ENCODE measurements around the gene CDH4.
"Not testable (repeated sequence)": the region's sequence is repeated elsewhere in the genome, so short reads cannot be mapped to it uniquely, and the experiment has no call there.

The CDH4 gene

DNA sequence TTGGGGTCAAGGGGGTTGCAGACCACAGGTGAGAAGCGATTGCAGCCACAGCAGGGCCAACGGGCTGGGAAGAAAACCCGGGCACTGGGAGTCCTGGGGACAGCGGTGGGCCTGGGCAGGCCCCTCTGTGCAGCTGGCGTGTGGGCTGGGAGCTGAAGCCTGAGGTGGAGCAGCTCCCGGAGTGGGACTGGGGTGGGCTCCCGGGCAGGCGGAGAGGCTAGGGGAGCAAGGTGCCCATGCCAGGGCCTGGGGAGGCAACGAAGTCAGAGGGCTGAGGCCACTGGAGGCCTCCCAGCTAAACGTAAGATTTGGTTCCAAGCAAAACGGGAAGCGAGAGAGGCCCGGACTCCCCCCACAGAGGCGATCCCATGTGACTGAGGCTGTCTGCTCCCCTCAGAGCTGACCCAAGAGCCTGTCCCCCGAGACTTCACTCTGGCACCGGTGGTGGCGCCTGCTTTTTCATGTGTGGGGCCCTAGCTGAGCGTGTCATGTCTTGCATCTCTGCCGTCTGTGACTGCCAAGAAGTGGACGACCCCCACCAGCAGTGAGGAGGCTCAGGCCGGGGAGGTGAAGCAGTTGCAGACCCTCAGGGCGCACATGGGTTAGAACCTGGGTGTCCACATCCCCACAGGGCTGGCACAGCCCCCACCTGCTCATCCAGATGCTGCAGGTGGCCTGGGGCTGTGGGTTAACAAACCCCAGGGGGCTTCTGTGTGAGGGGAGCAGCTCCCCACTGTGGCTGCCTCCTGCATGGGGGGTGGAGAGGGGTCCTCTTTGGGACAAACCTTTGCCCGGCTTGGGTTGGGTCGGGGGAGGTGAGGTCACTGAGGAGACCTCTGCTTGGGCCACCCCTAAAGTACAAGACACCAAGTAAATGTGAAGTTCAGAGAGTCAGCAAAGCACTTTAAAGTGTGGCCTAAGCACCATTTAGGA is 601.3 kb downstream of the CDH4 start:
- TF ChIP-seq, protein P1, sequence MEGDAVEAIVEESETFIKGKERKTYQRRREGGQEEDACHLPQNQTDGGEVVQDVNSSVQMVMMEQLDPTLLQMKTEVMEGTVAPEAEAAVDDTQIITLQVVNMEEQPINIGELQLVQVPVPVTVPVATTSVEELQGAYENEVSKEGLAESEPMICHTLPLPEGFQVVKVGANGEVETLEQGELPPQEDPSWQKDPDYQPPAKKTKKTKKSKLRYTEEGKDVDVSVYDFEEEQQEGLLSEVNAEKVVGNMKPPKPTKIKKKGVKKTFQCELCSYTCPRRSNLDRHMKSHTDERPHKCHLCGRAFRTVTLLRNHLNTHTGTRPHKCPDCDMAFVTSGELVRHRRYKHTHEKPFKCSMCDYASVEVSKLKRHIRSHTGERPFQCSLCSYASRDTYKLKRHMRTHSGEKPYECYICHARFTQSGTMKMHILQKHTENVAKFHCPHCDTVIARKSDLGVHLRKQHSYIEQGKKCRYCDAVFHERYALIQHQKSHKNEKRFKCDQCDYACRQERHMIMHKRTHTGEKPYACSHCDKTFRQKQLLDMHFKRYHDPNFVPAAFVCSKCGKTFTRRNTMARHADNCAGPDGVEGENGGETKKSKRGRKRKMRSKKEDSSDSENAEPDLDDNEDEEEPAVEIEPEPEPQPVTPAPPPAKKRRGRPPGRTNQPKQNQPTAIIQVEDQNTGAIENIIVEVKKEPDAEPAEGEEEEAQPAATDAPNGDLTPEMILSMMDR (IDR thresholded peaks at IDR 0.05; ENCODE audit: low read depth, low read length) = no peak
- no peak for DNase-seq (ENCODE audit: low read depth in 2 of 2)

DNA sequence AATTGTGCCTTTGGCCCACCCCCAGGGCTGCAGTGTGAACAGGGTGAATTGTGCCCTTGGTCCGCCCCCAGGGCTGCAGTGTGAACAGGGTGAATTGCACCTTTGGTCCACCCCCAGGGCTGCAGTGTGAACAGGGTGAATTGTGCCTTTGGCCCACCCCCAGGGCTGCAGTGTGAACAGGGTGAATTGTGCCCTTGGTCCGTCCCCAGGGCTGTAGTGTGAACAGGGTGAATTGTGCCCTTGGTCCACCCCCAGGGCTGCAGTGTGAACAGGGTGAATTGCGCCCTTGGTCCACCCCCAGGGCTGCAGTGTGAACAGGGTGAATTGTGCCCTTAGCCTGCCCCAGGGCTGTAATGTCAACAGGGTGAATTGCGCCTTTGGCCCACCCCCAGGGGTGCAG is 602.5 kb downstream of the CDH4 start:
- DNase-seq (ENCODE audit: low read depth in 2 of 2) = not testable (repeated sequence)

More for the DNA sequence above, 601.3 kb downstream of the CDH4 start:
- H3K4me3 ChIP-seq (replicated peaks in 1 of 2; ENCODE audit: low read depth in 2 of 2, low read length in 2 of 2) = no peak overlapping the region

DNA sequence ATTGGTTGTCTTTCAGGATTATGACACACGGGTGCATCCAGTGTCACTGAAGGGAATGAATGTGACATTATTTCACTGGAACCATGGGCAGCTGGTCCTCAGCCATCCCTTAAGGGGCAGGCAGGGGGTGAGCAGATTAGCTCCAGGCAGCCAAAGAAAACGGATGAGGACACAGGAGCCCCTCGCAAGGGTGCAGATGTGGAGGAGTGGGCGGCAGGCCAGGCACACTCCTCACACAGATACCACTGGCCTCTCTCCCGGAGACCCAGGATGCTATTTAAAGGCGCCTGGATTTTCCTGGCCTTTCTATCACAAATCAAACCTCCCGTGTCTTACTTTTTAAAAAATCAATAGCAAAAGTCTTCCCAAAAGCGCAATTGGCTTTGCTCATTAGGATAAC is 603.2 kb downstream of the CDH4 start:
- TF ChIP-seq, protein P1 (IDR thresholded peaks at IDR 0.05; ENCODE audit: low read depth, low read length) = no peak
- no peak for DNase-seq (ENCODE audit: low read depth in 2 of 2)
- H3K4me3 ChIP-seq (replicated peaks in 1 of 2; ENCODE audit: low read depth in 2 of 2, low read length in 2 of 2) = no peak overlapping the region

More for the DNA sequence above, 602.5 kb downstream of the CDH4 start:
- not testable (repeated sequence) for H3K4me3 ChIP-seq (replicated peaks in 1 of 2; ENCODE audit: low read depth in 2 of 2, low read length in 2 of 2)

DNA sequence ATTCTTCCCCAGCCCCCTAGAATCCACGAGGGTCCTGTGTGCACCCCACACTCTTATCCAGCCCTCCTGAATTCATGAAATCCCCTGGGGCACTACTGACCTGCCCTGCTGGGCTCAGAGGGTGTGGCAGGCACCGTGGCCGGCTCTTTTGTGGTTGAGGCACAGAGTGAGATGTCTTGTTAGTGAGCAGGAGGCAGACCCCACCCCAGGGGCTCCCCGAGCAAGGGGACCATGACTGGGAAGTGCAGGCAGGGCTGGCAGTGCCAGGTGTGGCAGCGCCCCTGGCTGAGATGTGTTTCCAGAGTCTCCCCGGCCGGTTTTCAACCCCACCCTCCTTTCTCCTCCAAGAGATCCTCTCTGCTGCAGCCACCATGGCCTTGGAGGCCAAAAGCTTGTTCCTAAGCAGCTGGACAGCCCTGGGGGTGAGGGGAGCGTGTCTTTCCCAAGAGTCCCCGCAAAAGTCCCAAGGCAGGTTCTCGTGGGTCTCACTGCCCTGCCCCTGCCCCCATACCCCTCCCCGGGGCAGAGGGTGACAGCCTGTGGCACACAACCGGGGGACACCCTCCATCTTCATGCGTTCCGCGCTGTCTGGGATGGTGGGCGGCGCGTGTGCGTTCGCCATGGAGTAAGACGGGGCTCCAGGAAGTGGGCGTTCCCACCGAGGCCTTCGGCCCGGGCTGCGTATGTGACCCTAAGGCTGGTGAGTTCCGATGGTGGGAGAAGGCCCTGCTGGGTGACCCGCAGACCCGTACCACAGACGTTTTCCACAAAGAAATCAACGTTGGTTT is 604.8 kb downstream of the CDH4 start:
- no peak overlapping the region for H3K4me3 ChIP-seq (replicated peaks in 1 of 2; ENCODE audit: low read depth in 2 of 2, low read length in 2 of 2)
- TF ChIP-seq, protein P1 (IDR thresholded peaks at IDR 0.05; ENCODE audit: low read depth, low read length) = no peak
- DNase-seq (ENCODE audit: low read depth in 2 of 2) = no peak

DNA sequence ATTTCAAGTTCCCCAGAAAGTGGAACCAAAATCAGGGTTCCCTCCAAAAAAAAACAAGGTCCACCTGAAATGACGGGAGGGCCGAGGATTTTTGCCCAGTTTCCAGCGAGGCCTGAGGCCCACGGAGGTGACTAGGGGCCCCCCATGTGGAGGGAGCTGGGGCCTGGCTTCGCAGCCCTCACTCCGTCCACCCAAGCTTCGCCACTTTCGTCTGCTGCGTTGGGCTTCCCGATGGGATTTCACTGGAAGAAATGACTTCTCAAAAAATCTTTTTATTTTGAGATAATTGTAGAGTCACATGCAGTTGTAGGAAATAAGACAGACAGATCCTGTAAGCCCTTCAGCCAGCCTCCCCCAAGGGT is 605.3 kb downstream of the CDH4 start:
- TF ChIP-seq, protein P1 (IDR thresholded peaks at IDR 0.05; ENCODE audit: low read depth, low read length) = no peak
- no peak overlapping the region for H3K4me3 ChIP-seq (replicated peaks in 1 of 2; ENCODE audit: low read depth in 2 of 2, low read length in 2 of 2)
- no peak for DNase-seq (ENCODE audit: low read depth in 2 of 2)

DNA sequence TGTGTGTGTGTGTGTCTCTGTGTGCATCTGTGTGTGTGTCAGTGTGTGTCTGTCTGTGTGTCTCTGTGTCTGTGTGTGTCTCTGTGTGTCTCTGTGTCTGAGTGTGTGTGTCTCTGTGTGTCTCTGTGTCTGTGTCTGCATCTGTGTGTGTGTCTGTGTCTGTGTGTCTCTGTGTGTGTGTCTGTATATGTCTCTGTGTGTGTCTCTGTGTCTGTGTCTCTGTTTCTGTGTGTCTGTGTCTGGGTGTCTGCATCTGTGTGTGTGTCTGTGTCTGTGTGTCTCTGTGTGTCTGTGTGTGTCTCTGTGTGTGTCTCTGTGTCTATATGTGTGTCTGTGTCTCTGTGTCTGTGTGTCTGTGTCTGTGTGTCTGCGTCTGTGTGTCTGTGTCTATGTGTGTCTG is 605.8 kb downstream of the CDH4 start:
- TF ChIP-seq, protein P1 (IDR thresholded peaks at IDR 0.05; ENCODE audit: low read depth, low read length) = no peak
- no peak overlapping the region for H3K4me3 ChIP-seq (replicated peaks in 1 of 2; ENCODE audit: low read depth in 2 of 2, low read length in 2 of 2)
- DNase-seq (ENCODE audit: low read depth in 2 of 2) = no peak

DNA sequence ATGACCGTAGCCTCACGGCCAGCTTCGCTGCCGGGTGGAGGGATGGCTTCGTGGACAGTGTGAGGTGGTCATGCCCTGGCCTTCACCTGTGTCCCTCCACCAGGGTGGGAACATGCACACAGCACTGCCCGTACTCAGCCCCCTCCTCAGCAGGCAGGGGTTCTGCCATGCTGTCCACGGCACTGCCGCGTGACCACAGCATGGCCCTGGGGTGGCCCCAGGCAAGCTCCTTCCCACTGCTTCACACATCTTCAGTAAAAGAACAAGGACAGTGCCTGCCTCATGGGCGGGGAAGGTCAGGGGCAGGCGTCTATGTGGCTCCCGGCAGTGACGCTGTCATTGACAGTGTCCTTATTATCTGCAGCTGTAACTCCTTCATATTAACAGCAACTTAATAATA is 607.7 kb downstream of the CDH4 start:
- TF ChIP-seq, protein P1 (IDR thresholded peaks at IDR 0.05; ENCODE audit: low read depth, low read length) = no peak
- H3K4me3 ChIP-seq (replicated peaks in 1 of 2; ENCODE audit: low read depth in 2 of 2, low read length in 2 of 2) = no peak overlapping the region
- no peak for DNase-seq (ENCODE audit: low read depth in 2 of 2)
